A673 (cell line): ENCODE results near the gene TMEM184A.

Source experiments
- EZH2 ChIP-seq: fragments of 200-600 bp; sonication (generic); IDR thresholded peaks from 2 replicates; pipeline ENCODE4 v1.6.1; 2017; ENCODE audit warnings: borderline replicate concordance, low read depth, mild to moderate bottlenecking, mixed read lengths, antibody characterized with exemption, low read length; ENCODE audit not compliant: poor library complexity, severe bottlenecking
- TF ChIP-seq, protein P1 (sequence below): fragments of 300-800, 200-600 bp; sonication (generic); conservative IDR thresholded peaks from 2 replicates; pipeline ENCODE4 v1.5.1; 2017; ENCODE audit warnings: low read depth, mild to moderate bottlenecking, antibody characterized with exemption, low read length, moderate library complexity, mixed read lengths

DNA sequence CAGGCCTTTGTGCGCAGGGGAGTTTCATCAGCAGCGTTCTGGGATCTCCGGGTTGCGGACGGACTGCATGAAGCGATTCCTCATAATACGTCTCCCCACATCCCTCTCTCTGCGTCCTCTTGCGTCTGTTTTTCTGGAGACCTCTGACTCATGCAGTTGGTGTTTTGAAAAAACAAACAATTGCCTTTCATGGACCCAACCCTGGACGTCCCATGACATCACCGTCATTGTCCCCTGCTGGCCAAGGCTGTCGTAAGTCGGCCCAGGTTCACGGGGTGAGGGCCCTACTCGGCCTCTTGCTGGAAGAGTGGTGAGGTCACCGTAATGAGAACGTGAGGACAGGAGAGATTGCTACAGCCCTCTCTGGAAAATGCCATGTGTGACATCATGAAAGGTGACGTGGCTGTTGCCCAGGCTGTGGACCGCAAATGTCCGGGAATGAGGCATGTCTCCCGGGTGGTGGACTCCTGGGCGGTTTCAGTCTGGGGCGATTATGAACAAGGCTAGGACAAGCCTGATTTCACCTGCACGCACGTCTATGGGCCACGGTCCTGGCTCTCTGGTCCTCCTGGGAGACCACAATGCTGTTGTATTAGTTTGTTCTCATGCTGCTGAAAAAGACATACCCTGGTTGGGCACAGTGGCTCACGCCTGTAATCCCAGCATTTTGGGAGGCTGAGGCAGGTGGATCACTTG, 35.3 kb downstream of the TMEM184A start:
- TF ChIP-seq, protein P1, sequence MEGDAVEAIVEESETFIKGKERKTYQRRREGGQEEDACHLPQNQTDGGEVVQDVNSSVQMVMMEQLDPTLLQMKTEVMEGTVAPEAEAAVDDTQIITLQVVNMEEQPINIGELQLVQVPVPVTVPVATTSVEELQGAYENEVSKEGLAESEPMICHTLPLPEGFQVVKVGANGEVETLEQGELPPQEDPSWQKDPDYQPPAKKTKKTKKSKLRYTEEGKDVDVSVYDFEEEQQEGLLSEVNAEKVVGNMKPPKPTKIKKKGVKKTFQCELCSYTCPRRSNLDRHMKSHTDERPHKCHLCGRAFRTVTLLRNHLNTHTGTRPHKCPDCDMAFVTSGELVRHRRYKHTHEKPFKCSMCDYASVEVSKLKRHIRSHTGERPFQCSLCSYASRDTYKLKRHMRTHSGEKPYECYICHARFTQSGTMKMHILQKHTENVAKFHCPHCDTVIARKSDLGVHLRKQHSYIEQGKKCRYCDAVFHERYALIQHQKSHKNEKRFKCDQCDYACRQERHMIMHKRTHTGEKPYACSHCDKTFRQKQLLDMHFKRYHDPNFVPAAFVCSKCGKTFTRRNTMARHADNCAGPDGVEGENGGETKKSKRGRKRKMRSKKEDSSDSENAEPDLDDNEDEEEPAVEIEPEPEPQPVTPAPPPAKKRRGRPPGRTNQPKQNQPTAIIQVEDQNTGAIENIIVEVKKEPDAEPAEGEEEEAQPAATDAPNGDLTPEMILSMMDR, result no peak
- no peak for TF ChIP-seq EZH2
